ENCODE measurements around the gene PHTF2. TPM values are rescaled to one million over a fixed set of nuclear protein-coding genes. Genes with fewer than 3 reads are reported as not detected.

The PHTF2 gene
- total RNA-seq, 1 experiment from 2014 or later, result 52.0 TPM

GRCh38 chr7:78002715-78003114, 204.1 kb downstream of the PHTF2 start:
- CTCF ChIA-PET, result interaction anchor here (0.6 kb wide), 1 partner anchor 152 kb away, joined by 3 read pairs; no protein-coding TSS in a partner anchor
- Histone ChIP-seq H3K9me2 (ENCODE audit: insufficient read depth) (no peaks in the 10 kb centered on the region), H3K27me3 (ENCODE audit: insufficient read depth, low read depth) (no peaks in the 10 kb centered on the region), H3K79me2 (ENCODE audit: low read depth) (no peaks in the 10 kb centered on the region), H3K4me3 (no peak overlapping the region), H3K4me1 (replicated peaks; ENCODE audit: insufficient read depth) (no peaks in the 10 kb centered on the region), H3K9me3 (ENCODE audit: insufficient read depth, low read depth) (no peaks in the 10 kb centered on the region), H3K36me3 (ENCODE audit: low read depth) (no peaks in the 10 kb centered on the region), H2AFZ (no peak overlapping the region), H4K20me1 (ENCODE audit: insufficient read depth) (no peaks in the 10 kb centered on the region), H3F3A (ENCODE audit: insufficient read depth, low read depth) (no peaks in the 10 kb centered on the region), H3K27ac (no peak overlapping the region), H3K4me2 (no peak overlapping the region)
- TF ChIP-seq, protein P1, sequence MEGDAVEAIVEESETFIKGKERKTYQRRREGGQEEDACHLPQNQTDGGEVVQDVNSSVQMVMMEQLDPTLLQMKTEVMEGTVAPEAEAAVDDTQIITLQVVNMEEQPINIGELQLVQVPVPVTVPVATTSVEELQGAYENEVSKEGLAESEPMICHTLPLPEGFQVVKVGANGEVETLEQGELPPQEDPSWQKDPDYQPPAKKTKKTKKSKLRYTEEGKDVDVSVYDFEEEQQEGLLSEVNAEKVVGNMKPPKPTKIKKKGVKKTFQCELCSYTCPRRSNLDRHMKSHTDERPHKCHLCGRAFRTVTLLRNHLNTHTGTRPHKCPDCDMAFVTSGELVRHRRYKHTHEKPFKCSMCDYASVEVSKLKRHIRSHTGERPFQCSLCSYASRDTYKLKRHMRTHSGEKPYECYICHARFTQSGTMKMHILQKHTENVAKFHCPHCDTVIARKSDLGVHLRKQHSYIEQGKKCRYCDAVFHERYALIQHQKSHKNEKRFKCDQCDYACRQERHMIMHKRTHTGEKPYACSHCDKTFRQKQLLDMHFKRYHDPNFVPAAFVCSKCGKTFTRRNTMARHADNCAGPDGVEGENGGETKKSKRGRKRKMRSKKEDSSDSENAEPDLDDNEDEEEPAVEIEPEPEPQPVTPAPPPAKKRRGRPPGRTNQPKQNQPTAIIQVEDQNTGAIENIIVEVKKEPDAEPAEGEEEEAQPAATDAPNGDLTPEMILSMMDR (conservative IDR thresholded peaks at IDR 0.05), result no peak
- TF ChIP-seq EZH2 (IDR thresholded peaks at IDR 0.05; ENCODE audit: low read depth), result no peak
- no TSS peak for BruUV-seq (replicated peaks)
- intact Hi-C loops (cut with micrococcal nuclease; ENCODE audit: unreplicated experiment), result no loop called here
- POLR2A ChIA-PET (ENCODE audit: unreplicated experiment), result no interaction called here
- DNase-seq, result no peak

- Histone ChIP-seq H3K27ac (no peak overlapping the region), H3K4me3 (no peak overlapping the region), H4K20me1 (ENCODE audit: insufficient read depth) (no peaks in the 10 kb centered on the region), H3F3A (ENCODE audit: insufficient read depth, low read depth) (no peaks in the 10 kb centered on the region), H3K27me3 (ENCODE audit: insufficient read depth, low read depth) (no peaks in the 10 kb centered on the region), H2AFZ (no peak overlapping the region), H3K9me2 (ENCODE audit: insufficient read depth) (no peaks in the 10 kb centered on the region), H3K36me3 (ENCODE audit: low read depth) (no peaks in the 10 kb centered on the region), H3K79me2 (ENCODE audit: low read depth) (no peaks in the 10 kb centered on the region), H3K9me3 (ENCODE audit: insufficient read depth, low read depth) (no peaks in the 10 kb centered on the region), H3K4me2 (no peak overlapping the region), H3K4me1 (replicated peaks; ENCODE audit: insufficient read depth) (no peaks in the 10 kb centered on the region)
- BruUV-seq (replicated peaks), result no TSS peak
- TF ChIP-seq, protein P1 (conservative IDR thresholded peaks at IDR 0.05), result no peak
- no peak for TF ChIP-seq EZH2 (IDR thresholded peaks at IDR 0.05; ENCODE audit: low read depth)
- CTCF ChIA-PET, result no interaction called here
- POLR2A ChIA-PET (ENCODE audit: unreplicated experiment), result no interaction called here
- intact Hi-C loops (cut with micrococcal nuclease; ENCODE audit: unreplicated experiment), result no loop called here
- no peak for DNase-seq
Measured at GRCh38 chr7:78006063-78006755, 207.6 kb downstream of the PHTF2 start.

Other genes starting within 250 kb of the PHTF2 start
- 13.3 and 20.7 TPM in 2 replicates for gene RSBN1L, start 102.3 kb upstream of the PHTF2 start, total RNA-seq (2021)
- 19.5 and 29.1 TPM in 2 replicates for gene TMEM60, start 339 bp upstream of the PHTF2 start, total RNA-seq (2021)

Data from PC-9 (cell line).